ENCODE measurements around the gene PBX2. TPM values are rescaled to one million over a fixed set of nuclear protein-coding genes. Genes with fewer than 3 reads are reported as not detected.
"Not testable (repeated sequence)": the region's sequence is repeated elsewhere in the genome, so short reads cannot be mapped to it uniquely, and the experiment has no call there.

Gene PBX2
- total RNA-seq, 1 experiment from 2014 or later: 51.7 TPM

DNA sequence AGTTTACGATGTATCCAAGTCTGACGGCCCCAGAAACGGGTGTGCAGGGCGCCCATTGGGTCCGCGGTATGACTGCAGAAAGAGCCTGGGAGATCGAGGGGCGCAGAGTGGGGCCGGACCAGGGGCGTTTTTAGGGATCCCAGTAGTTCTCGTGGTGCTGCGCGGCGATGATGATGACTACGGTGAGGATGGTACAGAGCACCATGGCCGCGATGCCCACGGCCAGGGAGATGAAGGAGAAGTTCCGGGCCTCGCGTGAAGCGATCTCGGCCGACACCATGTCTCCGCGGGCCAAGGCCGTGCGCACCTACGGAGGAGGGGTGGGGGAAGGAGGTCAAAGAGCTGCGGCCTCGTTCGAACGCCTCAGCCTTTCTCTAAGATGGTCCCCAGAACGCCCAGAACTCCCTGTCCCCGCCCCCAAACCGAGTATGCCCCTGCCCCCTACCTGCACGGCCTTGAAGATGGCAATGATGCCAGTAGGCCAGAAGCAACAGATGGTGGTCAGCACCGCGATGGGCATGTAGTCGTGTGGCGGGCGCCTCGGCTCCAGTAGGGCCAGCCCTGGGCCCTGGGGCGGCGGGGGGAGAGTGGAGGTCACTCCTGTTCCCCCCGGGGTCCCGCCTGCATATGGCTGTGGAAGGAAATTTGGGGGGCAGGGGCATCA, 40.8 kb downstream of the PBX2 start:
- no peak overlapping the region for H3K4me3 ChIP-seq (ENCODE audit: low read length)

GRCh38 chr6:32148289-32149091, 41.5 kb downstream of the PBX2 start:
- Histone ChIP-seq H3K4me1 (ENCODE audit: low read length) (peaks cover 8% of the 10 kb centered on the region), H3K4me2 (ENCODE audit: low read depth, low read length, poor library complexity, severe bottlenecking) (no peak overlapping the region), H2AFZ (ENCODE audit: low read length) (no peak overlapping the region), H3K36me3 (ENCODE audit: insufficient read depth, low read length) (no peaks in the 10 kb centered on the region), H3K27ac (ENCODE audit: low read length) (no peak overlapping the region), H3K9ac (ENCODE audit: low read length) (no peak overlapping the region), H3K9me2 (replicated peaks; ENCODE audit: insufficient read depth, low read length) (no peaks in the 10 kb centered on the region), H3K79me2 (ENCODE audit: low read length) (no peaks in the 10 kb centered on the region), H4K20me1 (ENCODE audit: insufficient read depth, low read depth, low read length) (no peaks in the 10 kb centered on the region), H3K27me3 (ENCODE audit: low read length) (no peaks in the 10 kb centered on the region), H3K9me3 (ENCODE audit: low read length) (no peaks in the 10 kb centered on the region), H3K4me3 (ENCODE audit: low read length) (no peak overlapping the region)
- DNase-seq: peak; percentile 44

More for the DNA sequence above, 40.8 kb downstream of the PBX2 start:
- Histone ChIP-seq H3K9ac (ENCODE audit: low read length) (no peak overlapping the region), H2AFZ (ENCODE audit: low read length) (no peak overlapping the region), H3K27me3 (ENCODE audit: low read length) (no peaks in the 10 kb centered on the region), H3K79me2 (ENCODE audit: low read length) (no peaks in the 10 kb centered on the region), H4K20me1 (ENCODE audit: insufficient read depth, low read depth, low read length) (no peaks in the 10 kb centered on the region), H3K4me2 (ENCODE audit: low read depth, low read length, poor library complexity, severe bottlenecking) (no peak overlapping the region), H3K36me3 (ENCODE audit: insufficient read depth, low read length) (no peaks in the 10 kb centered on the region), H3K27ac (ENCODE audit: low read length) (no peak overlapping the region), H3K9me3 (ENCODE audit: low read length) (no peaks in the 10 kb centered on the region), H3K9me2 (replicated peaks; ENCODE audit: insufficient read depth, low read length) (no peaks in the 10 kb centered on the region), H3K4me1 (ENCODE audit: low read length) (peaks cover 11% of the 10 kb centered on the region)
- no peak for DNase-seq

- no peak overlapping the region for H3K4me3 ChIP-seq (ENCODE audit: low read length)
- no peak overlapping the region for H3K27ac ChIP-seq (ENCODE audit: low read length)
- no peaks in the 10 kb centered on the region for H3K4me1 ChIP-seq (ENCODE audit: low read length)
- no peak overlapping the region for H2AFZ ChIP-seq (ENCODE audit: low read length)
- H3K4me2 ChIP-seq (ENCODE audit: low read depth, low read length, poor library complexity, severe bottlenecking): no peak overlapping the region
- H3K9me2 ChIP-seq (replicated peaks; ENCODE audit: insufficient read depth, low read length): no peaks in the 10 kb centered on the region
- no peaks in the 10 kb centered on the region for H3K79me2 ChIP-seq (ENCODE audit: low read length)
- DNase-seq: no peak
- no peaks in the 10 kb centered on the region for H4K20me1 ChIP-seq (ENCODE audit: insufficient read depth, low read depth, low read length)
- H3K9ac ChIP-seq (ENCODE audit: low read length): no peak overlapping the region
- H3K9me3 ChIP-seq (ENCODE audit: low read length): no peaks in the 10 kb centered on the region
- H3K27me3 ChIP-seq (ENCODE audit: low read length): no peaks in the 10 kb centered on the region
- H3K36me3 ChIP-seq (ENCODE audit: insufficient read depth, low read length): no peaks in the 10 kb centered on the region
These were observed 42.4 kb downstream of the PBX2 start for GRCh38 chr6:32147401-32148132.

GRCh38 chr6:32146687-32147086, 43.3 kb downstream of the PBX2 start:
- H2AFZ ChIP-seq (ENCODE audit: low read length): no peak overlapping the region
- H3K4me2 ChIP-seq (ENCODE audit: low read depth, low read length, poor library complexity, severe bottlenecking): no peak overlapping the region
- H3K27me3 ChIP-seq (ENCODE audit: low read length): no peaks in the 10 kb centered on the region
- no peaks in the 10 kb centered on the region for H3K79me2 ChIP-seq (ENCODE audit: low read length)
- DNase-seq: no peak
- H3K4me1 ChIP-seq (ENCODE audit: low read length): no peaks in the 10 kb centered on the region
- H3K9me2 ChIP-seq (replicated peaks; ENCODE audit: insufficient read depth, low read length): no peaks in the 10 kb centered on the region
- no peak overlapping the region for H3K9ac ChIP-seq (ENCODE audit: low read length)
- H4K20me1 ChIP-seq (ENCODE audit: insufficient read depth, low read depth, low read length): no peaks in the 10 kb centered on the region
- no peaks in the 10 kb centered on the region for H3K36me3 ChIP-seq (ENCODE audit: insufficient read depth, low read length)
- H3K4me3 ChIP-seq (ENCODE audit: low read length): no peak overlapping the region
- H3K27ac ChIP-seq (ENCODE audit: low read length): no peak overlapping the region
- H3K9me3 ChIP-seq (ENCODE audit: low read length): no peaks in the 10 kb centered on the region

GRCh38 chr6:32146287-32146686, 43.7 kb downstream of the PBX2 start:
- H3K27me3 ChIP-seq (ENCODE audit: low read length): no peaks in the 10 kb centered on the region
- no peaks in the 10 kb centered on the region for H3K4me1 ChIP-seq (ENCODE audit: low read length)
- H3K4me3 ChIP-seq (ENCODE audit: low read length): no peak overlapping the region
- H3K27ac ChIP-seq (ENCODE audit: low read length): no peak overlapping the region
- H3K4me2 ChIP-seq (ENCODE audit: low read depth, low read length, poor library complexity, severe bottlenecking): no peak overlapping the region
- no peak for DNase-seq
- no peaks in the 10 kb centered on the region for H4K20me1 ChIP-seq (ENCODE audit: insufficient read depth, low read depth, low read length)
- no peak overlapping the region for H2AFZ ChIP-seq (ENCODE audit: low read length)
- H3K36me3 ChIP-seq (ENCODE audit: insufficient read depth, low read length): no peaks in the 10 kb centered on the region
- no peaks in the 10 kb centered on the region for H3K9me2 ChIP-seq (replicated peaks; ENCODE audit: insufficient read depth, low read length)
- H3K79me2 ChIP-seq (ENCODE audit: low read length): no peaks in the 10 kb centered on the region
- H3K9ac ChIP-seq (ENCODE audit: low read length): no peak overlapping the region
- no peaks in the 10 kb centered on the region for H3K9me3 ChIP-seq (ENCODE audit: low read length)

- H3K36me3 ChIP-seq (ENCODE audit: insufficient read depth, low read length); H3K27ac ChIP-seq (ENCODE audit: low read length); H3K4me2 ChIP-seq (ENCODE audit: low read depth, low read length, poor library complexity, severe bottlenecking); H3K79me2 ChIP-seq (ENCODE audit: low read length); H3K9ac ChIP-seq (ENCODE audit: low read length); DNase-seq; H3K9me3 ChIP-seq (ENCODE audit: low read length); H3K4me1 ChIP-seq (ENCODE audit: low read length); H3K27me3 ChIP-seq (ENCODE audit: low read length); H3K9me2 ChIP-seq (replicated peaks; ENCODE audit: insufficient read depth, low read length); H2AFZ ChIP-seq (ENCODE audit: low read length); H4K20me1 ChIP-seq (ENCODE audit: insufficient read depth, low read depth, low read length); H3K4me3 ChIP-seq (ENCODE audit: low read length): not testable (repeated sequence)
These were observed 45.8 kb downstream of the PBX2 start for GRCh38 chr6:32144238-32144637.

DNA sequence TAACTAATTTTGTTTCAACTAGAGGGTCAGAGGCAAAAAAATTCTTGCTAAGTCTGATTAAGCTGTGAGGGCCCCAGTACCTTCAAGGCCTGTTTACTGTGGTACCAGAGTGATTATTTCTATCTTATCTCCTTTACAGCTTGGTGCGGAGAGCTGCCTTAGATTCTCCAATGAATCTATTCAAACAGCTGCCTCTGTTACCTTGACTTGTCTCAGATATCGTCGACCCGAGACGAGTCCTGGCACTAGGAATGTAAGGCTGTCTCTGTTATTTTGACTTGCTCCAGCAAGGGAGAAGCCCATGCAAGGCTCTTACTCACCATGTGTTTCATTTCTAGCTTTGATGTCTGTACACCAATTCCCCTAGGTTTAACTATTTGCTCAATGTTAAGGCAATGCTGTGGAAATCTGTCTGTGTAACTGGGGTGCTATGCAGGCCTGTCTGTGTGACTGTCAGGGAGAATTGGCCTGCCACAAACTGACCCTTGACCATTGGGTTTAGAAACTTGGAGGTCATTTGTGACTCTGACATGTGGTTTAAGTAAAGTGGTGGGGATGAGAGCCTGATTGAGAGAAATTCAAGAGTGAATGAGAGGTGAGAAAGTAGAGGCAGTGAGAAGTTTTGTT, 49.5 kb downstream of the PBX2 start:
- H3K79me2 ChIP-seq (ENCODE audit: low read length): no peaks in the 10 kb centered on the region
- H3K9me3 ChIP-seq (ENCODE audit: low read length): no peaks in the 10 kb centered on the region
- H3K4me3 ChIP-seq (ENCODE audit: low read length): no peak overlapping the region
- no peak overlapping the region for H3K4me2 ChIP-seq (ENCODE audit: low read depth, low read length, poor library complexity, severe bottlenecking)
- no peak overlapping the region for H3K27ac ChIP-seq (ENCODE audit: low read length)
- no peaks in the 10 kb centered on the region for H3K36me3 ChIP-seq (ENCODE audit: insufficient read depth, low read length)
- no peak overlapping the region for H3K9ac ChIP-seq (ENCODE audit: low read length)
- H3K9me2 ChIP-seq (replicated peaks; ENCODE audit: insufficient read depth, low read length): no peaks in the 10 kb centered on the region
- no peaks in the 10 kb centered on the region for H3K4me1 ChIP-seq (ENCODE audit: low read length)
- no peaks in the 10 kb centered on the region for H3K27me3 ChIP-seq (ENCODE audit: low read length)
- no peak for DNase-seq
- H2AFZ ChIP-seq (ENCODE audit: low read length): no peak overlapping the region
- no peaks in the 10 kb centered on the region for H4K20me1 ChIP-seq (ENCODE audit: insufficient read depth, low read depth, low read length)

DNA sequence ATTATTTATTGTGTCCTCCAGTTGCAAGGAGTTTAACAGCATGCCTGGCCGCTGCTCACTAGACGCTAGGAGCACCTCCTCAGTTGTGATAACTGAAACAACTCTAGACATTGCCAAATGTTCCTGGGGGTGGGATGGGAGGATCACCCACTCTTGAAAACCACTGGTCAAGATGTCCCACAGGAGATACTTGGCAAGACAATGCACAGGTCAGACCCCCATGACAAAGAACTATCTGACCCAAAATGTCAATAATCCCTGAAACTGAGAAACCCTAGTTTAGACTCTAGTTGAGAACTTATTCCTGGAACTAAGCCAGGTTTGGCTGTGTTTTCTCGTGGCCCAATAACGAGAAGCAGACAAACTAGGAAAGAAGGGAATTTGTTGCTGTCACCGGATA, 50.4 kb downstream of the PBX2 start:
- Histone ChIP-seq H3K27me3 (ENCODE audit: low read length) (no peaks in the 10 kb centered on the region), H3K27ac (ENCODE audit: low read length) (no peak overlapping the region), H3K4me3 (ENCODE audit: low read length) (no peak overlapping the region), H2AFZ (ENCODE audit: low read length) (no peak overlapping the region), H3K4me1 (ENCODE audit: low read length) (no peaks in the 10 kb centered on the region), H3K79me2 (ENCODE audit: low read length) (no peaks in the 10 kb centered on the region), H3K9me2 (replicated peaks; ENCODE audit: insufficient read depth, low read length) (no peaks in the 10 kb centered on the region), H3K9me3 (ENCODE audit: low read length) (no peaks in the 10 kb centered on the region), H3K4me2 (ENCODE audit: low read depth, low read length, poor library complexity, severe bottlenecking) (no peak overlapping the region), H4K20me1 (ENCODE audit: insufficient read depth, low read depth, low read length) (no peaks in the 10 kb centered on the region), H3K36me3 (ENCODE audit: insufficient read depth, low read length) (no peaks in the 10 kb centered on the region), H3K9ac (ENCODE audit: low read length) (no peak overlapping the region)
- DNase-seq: no peak

Data from Karpas-422 (cell line).